GM18870 (cell line): ENCODE results near the gene TMEM131L.
"Not testable (repeated sequence)": the region's sequence is repeated elsewhere in the genome, so short reads cannot be mapped to it uniquely, and the experiment has no call there.

ENCODE experiments used
- ATAC-seq: cut with Tn5 transposase; IDR thresholded peaks from one replicate; pipeline ENCODE4 v1.9.1; 2021; ENCODE audit warnings: moderate library complexity; ENCODE audit not compliant: unreplicated experiment

TMEM131L gene

GRCh38 chr4:153501578-153501977 is 35.4 kb downstream of the TMEM131L start:
- no peak for ATAC-seq

DNA sequence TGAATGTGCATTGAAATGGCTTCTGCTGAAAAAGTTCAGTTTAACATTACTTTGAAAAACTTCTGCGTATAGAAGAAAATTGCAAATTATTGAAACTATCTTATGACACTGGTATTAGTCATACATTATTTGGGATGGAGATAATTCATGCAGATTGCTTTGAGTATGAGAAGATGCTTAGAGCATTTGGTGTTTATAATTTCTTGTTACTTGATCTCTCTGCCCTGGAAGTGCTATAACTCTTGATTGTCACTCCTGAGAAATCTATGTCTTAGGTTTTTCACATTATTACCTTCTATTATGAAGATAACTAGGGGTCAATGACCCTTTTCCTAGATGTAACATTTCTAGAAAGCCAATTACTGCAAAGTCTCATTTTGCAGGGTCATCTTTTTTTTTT is 36.4 kb downstream of the TMEM131L start:
- ATAC-seq: no peak

DNA sequence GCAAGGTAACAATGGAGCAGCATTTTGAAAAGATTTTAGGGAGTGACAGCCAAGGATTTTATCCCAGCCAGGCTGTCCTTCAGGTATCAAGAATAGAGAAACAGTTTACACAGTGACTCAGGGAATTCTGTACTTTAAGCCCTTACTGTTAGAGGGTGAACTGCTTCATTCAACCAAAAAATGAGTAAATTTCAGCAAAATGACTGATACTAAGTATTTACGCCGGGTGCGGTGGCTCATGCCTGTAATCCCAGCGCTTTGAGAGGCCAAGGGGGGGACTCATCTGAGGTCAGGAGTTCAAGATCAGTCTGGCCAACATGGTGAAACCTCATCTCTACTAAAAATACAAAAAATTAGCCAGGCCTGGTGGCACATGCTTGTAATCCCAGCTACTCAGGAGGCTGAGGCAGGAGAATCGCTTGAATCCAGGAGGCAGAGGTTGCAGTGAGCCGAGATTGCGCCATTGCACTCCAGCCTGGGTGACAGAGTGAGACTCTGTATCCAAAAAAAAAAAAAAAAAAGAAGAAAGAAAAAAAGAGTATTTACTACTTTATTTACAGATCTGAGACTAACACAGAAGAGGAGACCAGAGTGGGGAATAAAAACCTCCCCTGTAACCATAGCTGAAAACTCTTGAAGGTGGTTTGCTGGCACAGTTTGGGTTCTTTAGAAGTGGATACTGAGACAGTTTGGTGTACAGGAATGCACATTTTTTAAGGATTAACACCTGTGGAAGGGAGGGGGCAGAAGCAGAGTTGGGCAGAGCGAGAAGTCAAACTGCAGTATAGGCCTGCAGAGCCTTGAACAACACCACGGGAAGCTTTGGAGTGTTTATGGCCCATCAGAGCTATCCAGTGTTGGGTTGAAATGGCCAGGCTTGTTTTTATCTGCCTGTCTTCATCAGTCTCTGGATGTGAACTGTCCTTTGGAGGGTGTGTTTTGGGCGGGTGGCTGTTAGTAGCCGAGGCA is 40.5 kb downstream of the TMEM131L start:
- ATAC-seq: no peak

DNA sequence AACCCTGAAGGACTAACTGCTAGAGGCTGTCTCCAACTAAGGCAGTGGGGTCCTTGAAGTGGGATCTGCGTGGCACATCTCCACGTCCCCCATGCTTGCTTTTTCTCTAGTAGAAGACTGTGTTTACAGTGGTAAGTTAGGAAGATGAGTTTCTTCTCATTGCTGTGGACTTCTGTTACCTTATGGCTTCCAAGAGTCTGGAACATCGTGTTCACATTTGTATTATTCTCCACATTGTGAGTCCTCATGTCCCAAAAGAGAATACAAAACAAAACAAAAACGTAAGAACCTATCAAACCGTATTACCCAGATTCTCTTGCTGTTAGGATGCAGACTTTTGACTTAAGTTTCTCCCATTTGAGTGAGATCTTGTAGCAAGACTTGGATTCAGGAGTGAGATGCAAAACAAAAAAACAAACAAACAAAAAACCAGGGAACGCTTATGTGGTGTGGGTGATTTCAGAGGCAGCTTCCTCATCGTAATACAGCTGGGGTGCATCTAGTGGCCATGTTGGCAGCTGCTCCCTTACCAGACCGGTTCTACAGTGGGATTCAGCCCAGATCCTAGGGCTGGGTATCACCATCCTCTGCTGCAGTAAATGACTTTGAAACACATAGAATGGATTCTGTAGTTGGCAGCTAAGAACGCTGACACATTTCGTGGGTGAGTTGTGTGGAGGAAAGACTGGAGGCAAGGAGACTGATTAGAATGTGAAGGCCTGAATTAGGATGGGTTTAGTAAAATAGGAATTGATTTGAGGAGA is 41.3 kb downstream of the TMEM131L start:
- no peak for ATAC-seq

DNA sequence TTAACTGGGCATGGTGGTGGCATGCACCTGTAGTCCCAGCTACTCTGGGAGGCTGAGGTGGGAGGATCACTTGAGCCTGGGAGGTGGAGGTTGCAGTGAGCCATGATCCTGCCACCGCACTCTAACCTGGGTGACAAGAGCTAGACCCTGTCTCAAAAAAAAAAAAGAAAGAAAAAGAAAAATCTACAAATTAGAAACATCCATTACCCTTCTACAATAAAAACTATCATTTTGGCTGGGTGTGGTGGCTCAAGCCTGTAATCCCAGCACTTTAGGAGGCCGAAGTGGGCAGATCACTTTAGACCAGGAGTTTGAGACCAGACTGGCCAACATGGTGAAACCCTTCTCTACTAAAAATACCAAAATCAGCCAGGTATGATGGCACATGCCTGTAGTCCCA is 43.1 kb downstream of the TMEM131L start:
- ATAC-seq: not testable (repeated sequence)

DNA sequence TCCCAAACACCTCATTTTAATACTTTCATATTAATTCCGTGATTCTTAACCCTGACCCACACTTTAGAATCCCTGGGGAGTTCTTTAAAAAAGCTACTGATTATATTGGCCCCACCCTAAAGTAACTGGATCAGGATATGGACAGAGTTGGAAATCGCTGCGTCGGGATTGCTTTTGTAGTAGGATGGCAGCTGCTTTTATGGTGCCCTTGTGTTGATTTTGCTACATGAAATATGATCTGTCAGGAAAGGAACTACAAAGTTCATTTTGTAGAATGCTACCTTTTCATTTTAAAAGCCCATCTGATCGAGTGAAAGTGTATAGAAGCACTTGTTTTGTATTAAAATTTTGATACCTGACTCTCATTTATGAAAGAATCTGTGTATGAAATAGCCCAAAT is 43.6 kb downstream of the TMEM131L start:
- no peak for ATAC-seq

GRCh38 chr4:153510252-153511001 is 44.3 kb downstream of the TMEM131L start:
- no peak for ATAC-seq

DNA sequence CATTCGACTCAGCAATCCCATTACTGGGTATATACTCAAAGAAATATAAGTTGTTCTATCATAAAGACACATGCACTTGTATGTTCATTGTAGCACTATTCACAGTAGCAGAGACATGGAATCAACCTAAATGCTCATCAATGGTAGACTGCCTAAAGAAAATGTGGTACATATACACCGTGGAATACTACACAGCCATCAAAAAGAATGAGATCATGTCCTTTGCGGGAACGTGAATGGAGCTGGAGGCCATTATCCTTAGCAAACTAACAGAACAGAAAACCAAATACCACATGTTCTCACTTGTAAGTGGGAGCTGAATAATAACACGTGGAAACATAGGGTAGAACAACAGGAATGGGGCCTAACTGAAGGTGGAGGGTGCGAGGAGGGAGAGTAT is 44.9 kb downstream of the TMEM131L start:
- ATAC-seq: no peak

GRCh38 chr4:153512162-153512852 is 46.1 kb downstream of the TMEM131L start:
- ATAC-seq: no peak

DNA sequence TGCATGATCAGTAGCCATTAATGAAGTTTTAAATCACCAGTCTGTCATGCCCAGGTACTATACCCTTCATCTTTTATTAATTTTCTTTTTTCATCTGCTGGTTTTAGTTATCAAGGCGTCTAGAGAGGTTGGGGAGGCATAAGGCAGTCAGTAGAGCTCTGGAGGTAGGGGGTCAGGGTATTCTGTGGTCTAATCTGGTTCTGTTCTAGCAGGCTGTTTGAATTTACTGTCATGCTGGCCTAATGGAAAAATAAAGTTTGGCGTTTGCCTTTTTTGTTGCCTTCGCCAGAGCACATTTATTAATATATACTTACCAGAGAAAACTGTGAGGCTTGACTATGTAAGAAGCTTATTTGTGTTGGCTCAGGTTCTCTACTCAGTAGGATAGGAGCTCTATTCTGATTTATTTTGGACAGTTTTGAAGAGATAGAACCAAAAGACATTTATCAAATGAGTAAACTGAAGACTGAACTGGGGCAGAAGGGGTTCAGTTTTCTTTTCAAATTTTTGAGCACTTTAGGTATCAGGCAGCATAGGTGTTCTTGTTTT is 46.9 kb downstream of the TMEM131L start:
- no peak for ATAC-seq

- ATAC-seq: no peak
Measured at GRCh38 chr4:153513596-153513995, 47.4 kb downstream of the TMEM131L start.

GRCh38 chr4:153514001-153514526 is 47.9 kb downstream of the TMEM131L start:
- no peak for ATAC-seq

DNA sequence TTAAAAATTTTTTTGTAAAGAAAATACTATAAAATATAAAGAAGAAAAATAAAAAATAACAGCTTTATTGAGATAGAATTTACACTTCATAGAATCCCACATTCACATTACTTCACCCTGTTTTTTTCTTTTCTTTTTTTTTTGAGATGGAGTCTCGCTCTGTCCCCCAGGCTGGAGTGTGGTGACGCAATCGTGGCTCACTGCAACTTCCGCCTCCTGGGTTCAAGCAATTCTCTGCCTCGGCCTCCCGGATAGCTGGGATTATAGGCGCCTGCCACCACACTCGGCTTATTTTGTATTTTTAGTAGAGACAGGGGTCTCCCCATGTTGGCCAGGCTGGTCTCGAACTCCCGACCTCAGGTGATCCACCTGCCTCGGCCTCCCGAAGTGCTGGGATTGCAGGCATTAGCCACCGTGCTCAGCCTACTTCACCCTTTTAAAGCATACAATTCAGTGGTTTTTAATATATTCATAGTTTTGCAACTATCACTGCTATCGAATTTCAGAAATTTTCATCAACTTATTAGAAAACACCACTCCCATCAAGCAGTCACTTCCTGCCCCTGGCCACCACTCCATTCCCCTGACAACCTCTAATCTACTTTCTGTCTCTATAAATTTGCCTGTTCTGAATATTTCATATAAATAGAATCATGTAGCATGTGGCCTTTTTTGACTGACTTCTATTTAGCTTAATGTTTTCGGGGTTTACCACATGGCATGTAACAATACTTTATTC is 48.7 kb downstream of the TMEM131L start:
- no peak for ATAC-seq

DNA sequence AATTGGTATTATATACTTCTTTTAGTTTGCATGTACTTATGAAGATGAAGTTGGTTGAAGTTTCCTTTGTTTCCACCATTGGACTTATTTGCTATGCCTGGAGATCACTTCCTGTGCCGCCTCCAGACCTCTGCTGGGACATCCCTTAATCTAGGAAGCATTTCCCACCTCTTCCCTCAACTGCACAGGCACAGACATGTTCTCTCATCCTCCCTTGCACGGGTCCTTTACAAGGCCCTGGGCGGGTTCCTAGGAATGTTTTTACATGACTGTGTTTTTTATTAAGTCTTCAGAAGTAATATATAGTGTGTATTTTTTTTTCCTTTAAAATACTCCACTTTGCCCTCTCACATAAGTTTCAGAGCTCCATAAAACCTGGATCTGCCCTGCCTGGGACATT is 51.0 kb downstream of the TMEM131L start:
- no peak for ATAC-seq

DNA sequence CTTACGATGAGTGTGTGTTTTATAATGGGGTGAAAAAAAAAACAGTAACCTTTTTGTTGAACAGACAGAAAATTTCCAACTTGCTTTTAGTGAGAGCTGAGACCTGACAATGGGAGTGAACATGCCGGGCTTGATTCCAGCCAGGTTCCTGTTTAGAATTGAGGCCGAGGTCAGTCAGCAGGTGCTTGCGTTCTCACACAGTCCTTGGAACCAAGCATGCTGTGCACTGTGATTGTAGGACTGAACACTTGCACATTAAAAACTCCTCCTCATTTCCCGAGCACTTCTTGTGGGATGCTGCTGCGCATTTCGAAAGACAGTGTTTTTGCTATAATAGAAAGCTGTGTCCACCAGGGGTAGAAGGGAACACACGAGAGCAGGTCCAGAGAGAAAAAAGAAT is 51.8 kb downstream of the TMEM131L start:
- no peak for ATAC-seq

GRCh38 chr4:153518637-153519389 is 52.7 kb downstream of the TMEM131L start:
- no peak for ATAC-seq

DNA sequence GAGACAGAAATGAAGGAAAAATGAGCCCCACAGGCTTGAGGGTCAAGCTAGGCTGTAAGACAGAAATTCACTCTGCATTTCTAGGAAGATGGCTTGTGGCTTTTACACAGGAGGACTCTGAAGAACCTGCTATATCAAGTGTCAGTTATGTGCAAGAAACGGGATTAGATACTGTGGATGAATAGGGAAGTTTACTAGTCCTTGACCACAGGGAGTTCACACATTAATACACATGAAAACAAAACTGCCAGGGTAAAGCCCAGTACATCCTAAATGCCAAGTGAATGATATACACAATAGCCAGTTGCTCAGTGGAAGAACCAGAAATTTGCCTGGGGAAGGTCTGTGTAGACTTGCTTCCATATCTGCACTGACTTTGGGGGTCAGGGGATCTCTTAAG is 53.5 kb downstream of the TMEM131L start:
- no peak for ATAC-seq

DNA sequence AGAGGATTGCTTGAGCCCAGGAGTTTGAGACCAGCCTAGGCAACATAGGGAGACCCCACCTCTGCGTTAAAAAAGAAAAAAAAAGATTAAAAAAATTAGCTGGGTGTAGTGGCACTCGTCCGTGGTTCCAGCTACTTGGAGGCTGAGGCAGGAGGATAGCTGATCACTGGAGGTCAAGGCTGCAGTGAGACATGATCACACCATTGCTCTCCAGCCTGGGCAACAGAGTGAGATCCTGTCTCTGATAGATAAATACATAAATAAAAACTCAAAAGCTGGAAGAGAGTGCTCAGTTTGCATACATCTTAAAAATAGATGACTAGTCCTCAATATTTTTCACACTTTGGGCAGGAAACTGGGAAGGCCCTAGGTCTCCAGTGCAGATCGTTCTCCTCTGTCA is 54.1 kb downstream of the TMEM131L start:
- ATAC-seq: no peak
